ENCODE measurements around the gene APBA2. TPM values are rescaled to one million over a fixed set of nuclear protein-coding genes. Genes with fewer than 3 reads are reported as not detected.

APBA2 gene
- total RNA-seq, 1 experiment from 2014 or later = not detected

- no peak overlapping the region for H3K27ac ChIP-seq (ENCODE audit: low read length)
- DNase-seq = no peak
- H3K9me2 ChIP-seq (replicated peaks; ENCODE audit: insufficient read depth, low read length) = no peaks in the 10 kb centered on the region
- H3K4me3 ChIP-seq (ENCODE audit: low read length) = no peak overlapping the region
- H3K27me3 ChIP-seq (ENCODE audit: low read length) = no peaks in the 10 kb centered on the region
- H2AFZ ChIP-seq (ENCODE audit: low read length) = no peak overlapping the region
- no peaks in the 10 kb centered on the region for H3K79me2 ChIP-seq (ENCODE audit: low read length)
- no peaks in the 10 kb centered on the region for H4K20me1 ChIP-seq (ENCODE audit: insufficient read depth, low read depth, low read length)
- H3K9me3 ChIP-seq (ENCODE audit: low read length) = no peaks in the 10 kb centered on the region; the same call in 1 of the 2 replicates
- no peak overlapping the region for H3K4me2 ChIP-seq (ENCODE audit: low read depth, low read length, poor library complexity, severe bottlenecking)
- no peak overlapping the region for H3K9ac ChIP-seq (ENCODE audit: low read length)
- no peaks in the 10 kb centered on the region for H3K36me3 ChIP-seq (ENCODE audit: insufficient read depth, low read length)
- no peaks in the 10 kb centered on the region for H3K4me1 ChIP-seq (ENCODE audit: low read length)
These were observed 26.6 kb downstream of the APBA2 start for GRCh38 chr15:28912422-28912821.

- no peak for DNase-seq
- H3K4me1 ChIP-seq (ENCODE audit: low read length) = no peaks in the 10 kb centered on the region
- no peak overlapping the region for H3K27ac ChIP-seq (ENCODE audit: low read length)
- H3K9me2 ChIP-seq (replicated peaks; ENCODE audit: insufficient read depth, low read length) = no peaks in the 10 kb centered on the region
- no peaks in the 10 kb centered on the region for H3K79me2 ChIP-seq (ENCODE audit: low read length)
- H3K4me2 ChIP-seq (ENCODE audit: low read depth, low read length, poor library complexity, severe bottlenecking) = no peak overlapping the region
- H3K36me3 ChIP-seq (ENCODE audit: insufficient read depth, low read length) = no peaks in the 10 kb centered on the region
- no peak overlapping the region for H3K4me3 ChIP-seq (ENCODE audit: low read length)
- no peaks in the 10 kb centered on the region; the same call in 1 of the 2 replicates for H3K9me3 ChIP-seq (ENCODE audit: low read length)
- no peaks in the 10 kb centered on the region for H4K20me1 ChIP-seq (ENCODE audit: insufficient read depth, low read depth, low read length)
- no peak overlapping the region for H3K9ac ChIP-seq (ENCODE audit: low read length)
- H2AFZ ChIP-seq (ENCODE audit: low read length) = no peak overlapping the region
- H3K27me3 ChIP-seq (ENCODE audit: low read length) = no peaks in the 10 kb centered on the region
These were observed 27.5 kb downstream of the APBA2 start for GRCh38 chr15:28913171-28913765.

GRCh38 chr15:28914046-28914445, 28.3 kb downstream of the APBA2 start:
- Histone ChIP-seq H3K27me3 (ENCODE audit: low read length) (no peaks in the 10 kb centered on the region), H3K79me2 (ENCODE audit: low read length) (no peaks in the 10 kb centered on the region), H3K9ac (ENCODE audit: low read length) (no peak overlapping the region), H4K20me1 (ENCODE audit: insufficient read depth, low read depth, low read length) (no peaks in the 10 kb centered on the region), H3K4me1 (ENCODE audit: low read length) (no peaks in the 10 kb centered on the region), H3K9me3 (ENCODE audit: low read length) (no peaks in the 10 kb centered on the region; the same call in 1 of the 2 replicates), H3K27ac (ENCODE audit: low read length) (no peak overlapping the region), H3K36me3 (ENCODE audit: insufficient read depth, low read length) (no peaks in the 10 kb centered on the region), H2AFZ (ENCODE audit: low read length) (no peak overlapping the region), H3K4me3 (ENCODE audit: low read length) (no peak overlapping the region), H3K9me2 (replicated peaks; ENCODE audit: insufficient read depth, low read length) (no peaks in the 10 kb centered on the region), H3K4me2 (ENCODE audit: low read depth, low read length, poor library complexity, severe bottlenecking) (no peak overlapping the region)
- peak; percentile 2 for DNase-seq

GRCh38 chr15:28914483-28915023, 28.8 kb downstream of the APBA2 start:
- Histone ChIP-seq H3K9me3 (ENCODE audit: low read length) (no peaks in the 10 kb centered on the region; the same call in 1 of the 2 replicates), H4K20me1 (ENCODE audit: insufficient read depth, low read depth, low read length) (no peaks in the 10 kb centered on the region), H3K4me3 (ENCODE audit: low read length) (no peak overlapping the region), H2AFZ (ENCODE audit: low read length) (no peak overlapping the region), H3K4me2 (ENCODE audit: low read depth, low read length, poor library complexity, severe bottlenecking) (no peak overlapping the region), H3K79me2 (ENCODE audit: low read length) (no peaks in the 10 kb centered on the region), H3K36me3 (ENCODE audit: insufficient read depth, low read length) (no peaks in the 10 kb centered on the region), H3K9ac (ENCODE audit: low read length) (no peak overlapping the region), H3K27me3 (ENCODE audit: low read length) (no peaks in the 10 kb centered on the region), H3K9me2 (replicated peaks; ENCODE audit: insufficient read depth, low read length) (no peaks in the 10 kb centered on the region), H3K4me1 (ENCODE audit: low read length) (no peaks in the 10 kb centered on the region), H3K27ac (ENCODE audit: low read length) (no peak overlapping the region)
- peak; percentile 5 for DNase-seq

GRCh38 chr15:28915041-28915810, 29.5 kb downstream of the APBA2 start:
- DNase-seq = no peak
- Histone ChIP-seq H3K9ac (ENCODE audit: low read length) (no peak overlapping the region), H3K9me2 (replicated peaks; ENCODE audit: insufficient read depth, low read length) (no peaks in the 10 kb centered on the region), H3K4me1 (ENCODE audit: low read length) (no peaks in the 10 kb centered on the region), H3K27ac (ENCODE audit: low read length) (no peak overlapping the region), H3K4me2 (ENCODE audit: low read depth, low read length, poor library complexity, severe bottlenecking) (no peak overlapping the region), H3K9me3 (ENCODE audit: low read length) (no peaks in the 10 kb centered on the region; the same call in 1 of the 2 replicates), H3K4me3 (ENCODE audit: low read length) (no peak overlapping the region), H3K27me3 (ENCODE audit: low read length) (no peaks in the 10 kb centered on the region), H3K79me2 (ENCODE audit: low read length) (no peaks in the 10 kb centered on the region), H4K20me1 (ENCODE audit: insufficient read depth, low read depth, low read length) (no peaks in the 10 kb centered on the region), H2AFZ (ENCODE audit: low read length) (no peak overlapping the region), H3K36me3 (ENCODE audit: insufficient read depth, low read length) (no peaks in the 10 kb centered on the region)

GRCh38 chr15:28915935-28916334, 30.2 kb downstream of the APBA2 start:
- Histone ChIP-seq H3K27me3 (ENCODE audit: low read length) (no peaks in the 10 kb centered on the region), H3K27ac (ENCODE audit: low read length) (no peak overlapping the region), H3K9me2 (replicated peaks; ENCODE audit: insufficient read depth, low read length) (no peaks in the 10 kb centered on the region), H3K9ac (ENCODE audit: low read length) (no peak overlapping the region), H3K79me2 (ENCODE audit: low read length) (no peaks in the 10 kb centered on the region), H3K36me3 (ENCODE audit: insufficient read depth, low read length) (no peaks in the 10 kb centered on the region), H3K9me3 (ENCODE audit: low read length) (no peaks in the 10 kb centered on the region; the same call in 1 of the 2 replicates), H4K20me1 (ENCODE audit: insufficient read depth, low read depth, low read length) (no peaks in the 10 kb centered on the region), H3K4me1 (ENCODE audit: low read length) (no peaks in the 10 kb centered on the region), H3K4me2 (ENCODE audit: low read depth, low read length, poor library complexity, severe bottlenecking) (no peak overlapping the region), H3K4me3 (ENCODE audit: low read length) (no peak overlapping the region), H2AFZ (ENCODE audit: low read length) (no peak overlapping the region)
- no peak for DNase-seq

- no peaks in the 10 kb centered on the region for H3K79me2 ChIP-seq (ENCODE audit: low read length)
- no peak overlapping the region for H3K27ac ChIP-seq (ENCODE audit: low read length)
- H3K9me2 ChIP-seq (replicated peaks; ENCODE audit: insufficient read depth, low read length) = no peaks in the 10 kb centered on the region
- no peak overlapping the region for H2AFZ ChIP-seq (ENCODE audit: low read length)
- no peaks in the 10 kb centered on the region for H3K36me3 ChIP-seq (ENCODE audit: insufficient read depth, low read length)
- no peaks in the 10 kb centered on the region for H3K27me3 ChIP-seq (ENCODE audit: low read length)
- DNase-seq = no peak
- no peak overlapping the region for H3K9ac ChIP-seq (ENCODE audit: low read length)
- H4K20me1 ChIP-seq (ENCODE audit: insufficient read depth, low read depth, low read length) = no peaks in the 10 kb centered on the region
- no peaks in the 10 kb centered on the region; the same call in 1 of the 2 replicates for H3K9me3 ChIP-seq (ENCODE audit: low read length)
- H3K4me2 ChIP-seq (ENCODE audit: low read depth, low read length, poor library complexity, severe bottlenecking) = no peak overlapping the region
- no peak overlapping the region for H3K4me3 ChIP-seq (ENCODE audit: low read length)
- no peaks in the 10 kb centered on the region for H3K4me1 ChIP-seq (ENCODE audit: low read length)
These were observed 32.0 kb downstream of the APBA2 start for GRCh38 chr15:28917791-28918140.

- no peak overlapping the region for H3K4me3 ChIP-seq (ENCODE audit: low read length)
These were observed 32.6 kb downstream of the APBA2 start for GRCh38 chr15:28918141-28918983.

More at GRCh38 chr15:28918141-28918983, 32.6 kb downstream of the APBA2 start:
- Histone ChIP-seq H3K27me3 (ENCODE audit: low read length) (no peaks in the 10 kb centered on the region), H2AFZ (ENCODE audit: low read length) (no peak overlapping the region), H4K20me1 (ENCODE audit: insufficient read depth, low read depth, low read length) (no peaks in the 10 kb centered on the region), H3K4me1 (ENCODE audit: low read length) (no peaks in the 10 kb centered on the region), H3K9me2 (replicated peaks; ENCODE audit: insufficient read depth, low read length) (no peaks in the 10 kb centered on the region), H3K9me3 (ENCODE audit: low read length) (no peaks in the 10 kb centered on the region; the same call in 1 of the 2 replicates), H3K27ac (ENCODE audit: low read length) (no peak overlapping the region), H3K36me3 (ENCODE audit: insufficient read depth, low read length) (no peaks in the 10 kb centered on the region), H3K4me2 (ENCODE audit: low read depth, low read length, poor library complexity, severe bottlenecking) (no peak overlapping the region), H3K79me2 (ENCODE audit: low read length) (no peaks in the 10 kb centered on the region), H3K9ac (ENCODE audit: low read length) (no peak overlapping the region)
- DNase-seq = no peak
